ENCODE data around the gene ACY1.

ACY1 gene

DNA sequence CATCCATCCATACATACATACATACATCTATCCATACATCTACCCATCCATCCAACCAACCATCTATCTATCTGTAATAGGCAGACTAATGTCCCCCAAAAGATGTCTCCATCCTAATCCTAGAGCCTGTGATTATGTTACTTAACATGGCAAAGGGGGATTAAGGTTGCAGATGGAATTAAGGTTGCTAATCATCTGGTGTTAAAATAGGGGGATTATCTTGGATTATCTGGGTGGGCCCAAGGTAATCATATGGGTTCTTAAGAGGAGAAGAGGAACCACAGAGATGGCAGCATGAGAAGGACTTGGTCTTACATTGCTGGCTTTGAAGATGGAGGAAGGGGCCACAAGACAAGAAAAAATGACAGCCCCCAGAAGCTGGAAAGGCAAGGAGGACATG is 27.1 kb downstream of the ACY1 start:
- DNase-seq: no peak

DNA sequence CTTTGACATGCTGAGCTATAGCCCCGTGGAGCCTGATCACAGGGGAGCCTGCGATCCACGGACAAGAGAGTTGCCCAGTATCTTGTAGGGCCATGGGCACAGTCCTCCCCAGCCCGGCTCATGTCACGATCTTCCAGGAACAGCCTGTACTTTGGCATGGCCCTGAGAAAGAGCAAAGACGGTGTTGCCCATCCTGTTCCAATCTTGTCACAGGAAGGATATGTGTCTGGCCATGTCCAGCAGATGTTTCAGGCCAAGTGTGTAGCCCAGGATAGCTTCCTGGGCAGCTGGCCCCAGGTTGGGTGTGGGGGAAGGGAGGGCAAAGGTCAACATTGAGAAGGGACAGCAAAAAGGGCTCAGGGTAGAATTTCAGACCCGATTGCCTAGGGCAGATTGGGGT is 29.4 kb downstream of the ACY1 start:
- no peak for DNase-seq

GRCh38 chr3:52013802-52014598 is 30.7 kb downstream of the ACY1 start:
- no peak for DNase-seq

DNA sequence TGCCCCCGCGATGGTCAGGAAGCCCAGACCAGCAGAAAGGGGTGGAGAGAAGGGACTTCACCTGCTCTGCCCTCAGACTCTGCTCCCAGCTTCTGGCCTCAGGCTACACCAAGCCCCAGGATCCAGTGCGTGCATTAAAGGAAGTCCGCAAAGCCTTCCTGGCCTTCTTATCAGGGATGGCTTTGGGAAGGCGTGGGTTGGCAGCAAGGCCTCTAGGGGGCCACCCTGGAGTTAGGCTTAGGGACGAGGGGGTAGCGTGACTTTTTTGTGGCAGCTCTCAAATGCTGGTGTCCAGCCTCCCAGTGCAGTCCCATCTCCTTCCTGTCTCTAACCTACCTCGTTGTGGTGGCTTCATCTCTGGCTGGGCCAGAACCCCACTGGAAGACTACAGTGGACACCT is 31.3 kb downstream of the ACY1 start:
- no peak for DNase-seq

DNA sequence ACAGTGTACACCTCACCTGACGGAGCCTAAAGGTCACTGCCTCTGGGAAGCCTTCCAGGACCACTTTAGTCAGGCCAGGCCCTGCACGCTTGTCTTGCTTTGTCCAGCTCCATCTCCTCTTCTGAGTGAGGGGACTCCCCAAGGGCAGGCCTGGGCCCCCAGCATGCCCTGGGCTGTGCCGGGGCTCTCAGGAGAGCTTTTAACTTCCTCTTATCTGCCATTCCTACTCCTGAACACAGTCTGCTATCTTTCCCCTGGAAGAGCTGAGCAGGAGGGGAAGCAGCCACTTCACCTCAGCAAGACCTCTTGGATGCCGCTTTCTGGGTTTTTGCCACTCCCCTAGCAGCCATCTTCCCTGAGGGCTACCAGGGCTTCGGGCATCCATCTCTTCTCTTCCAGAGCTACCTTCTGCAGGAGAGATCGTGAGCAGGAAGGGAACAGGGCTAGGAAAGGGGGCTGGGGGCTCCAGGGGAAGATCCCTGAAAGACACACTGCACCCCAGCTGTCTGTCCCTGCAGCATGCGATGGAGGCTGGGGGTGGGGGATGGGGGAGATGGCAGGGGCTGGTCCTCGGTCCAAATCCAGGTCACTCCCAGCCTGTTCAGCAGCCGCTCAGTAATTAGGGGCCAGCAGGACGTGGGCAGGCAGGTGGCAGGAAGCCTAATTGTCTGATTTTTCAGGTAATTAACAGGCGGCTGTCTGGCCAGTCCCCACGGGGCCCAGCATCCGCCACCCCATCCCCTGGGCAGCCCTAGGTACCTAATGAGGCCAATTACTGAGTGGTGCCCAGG is 32.3 kb downstream of the ACY1 start:
- no peak for DNase-seq

DNA sequence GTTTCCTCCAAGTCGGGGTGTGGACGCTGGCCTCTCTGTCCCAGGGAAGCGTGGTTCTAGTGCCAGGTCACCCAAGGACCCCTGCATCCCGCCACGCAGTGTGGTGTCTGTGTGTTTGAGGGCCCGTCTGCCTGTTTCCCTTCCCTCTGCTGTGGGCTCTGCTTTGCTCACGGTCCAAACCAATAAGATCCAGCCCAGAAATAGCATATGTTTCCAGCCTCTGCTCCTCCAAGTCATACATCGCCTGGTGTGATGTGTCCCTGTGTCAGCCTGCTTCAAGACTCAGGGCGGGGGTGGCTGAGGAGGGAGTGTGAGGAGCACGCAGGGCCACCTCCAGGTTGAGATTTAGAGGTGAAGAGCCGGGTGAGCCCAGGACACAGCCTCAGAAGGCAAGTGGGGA is 34.3 kb downstream of the ACY1 start:
- DNase-seq: no peak

- DNase-seq: no peak
Observed at GRCh38 chr3:52018319-52019000, 35.1 kb downstream of the ACY1 start.

- no peak for DNase-seq
Observed at GRCh38 chr3:52019352-52020080, 36.2 kb downstream of the ACY1 start.

DNA sequence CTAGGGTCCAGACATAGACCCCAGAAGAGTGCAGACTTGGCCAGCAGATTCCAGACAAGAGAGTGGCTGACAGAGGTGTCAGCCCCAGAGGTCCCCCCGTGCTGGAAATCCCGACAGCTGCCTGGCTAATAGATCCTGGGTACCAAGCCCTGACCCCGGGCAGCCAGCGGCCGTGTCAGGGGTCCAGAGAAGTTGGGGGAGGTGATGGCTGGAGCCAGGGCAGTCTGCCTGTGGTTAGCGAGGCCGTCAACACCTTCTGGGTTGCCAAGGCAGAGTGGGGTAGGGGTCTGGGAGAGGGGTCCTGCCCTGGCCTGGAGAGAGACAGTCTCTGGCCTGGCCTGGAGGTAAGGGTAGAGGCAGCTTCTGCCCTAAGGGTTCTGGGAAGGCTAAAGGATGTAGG is 37.5 kb downstream of the ACY1 start:
- no peak for DNase-seq

GRCh38 chr3:52021489-52022268 is 38.3 kb downstream of the ACY1 start:
- DNase-seq: no peak

DNA sequence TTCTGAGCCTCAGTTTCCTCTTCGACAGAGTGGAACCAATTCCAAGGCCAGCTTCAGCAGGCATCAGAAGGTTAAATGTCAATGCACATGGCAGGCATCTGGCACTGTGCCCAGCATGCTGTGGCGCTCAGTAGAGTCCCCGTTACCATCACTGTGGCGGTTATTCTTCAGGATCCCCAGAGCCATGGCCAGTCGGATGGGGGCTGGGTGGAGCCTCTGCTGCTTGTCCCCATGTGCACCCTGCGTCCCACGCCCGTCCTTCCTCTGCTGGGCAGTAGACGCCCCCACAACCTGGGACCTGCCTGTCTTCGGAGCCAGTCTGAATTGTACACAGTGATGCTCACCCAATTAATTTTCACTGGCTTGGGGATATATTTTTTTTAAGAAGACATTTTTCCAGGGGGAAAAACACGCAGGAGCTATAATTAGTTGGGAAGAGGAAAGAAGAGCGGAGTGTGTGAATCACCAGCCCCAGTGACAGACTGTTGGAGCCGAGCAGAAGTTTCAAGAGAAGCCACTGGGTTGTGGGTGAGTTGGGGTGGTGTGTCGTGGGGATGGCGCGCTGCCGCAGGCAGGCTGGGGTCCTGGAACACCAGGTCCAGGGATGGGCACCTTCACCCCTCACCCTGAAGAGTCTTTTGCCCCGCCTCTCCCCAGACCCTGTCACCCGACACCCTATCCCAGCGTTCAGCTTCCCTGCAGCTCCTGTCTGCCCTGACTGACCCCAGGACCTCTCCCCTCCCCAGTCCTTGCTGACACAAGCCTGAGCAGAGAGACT is 39.2 kb downstream of the ACY1 start:
- no peak for DNase-seq

DNA sequence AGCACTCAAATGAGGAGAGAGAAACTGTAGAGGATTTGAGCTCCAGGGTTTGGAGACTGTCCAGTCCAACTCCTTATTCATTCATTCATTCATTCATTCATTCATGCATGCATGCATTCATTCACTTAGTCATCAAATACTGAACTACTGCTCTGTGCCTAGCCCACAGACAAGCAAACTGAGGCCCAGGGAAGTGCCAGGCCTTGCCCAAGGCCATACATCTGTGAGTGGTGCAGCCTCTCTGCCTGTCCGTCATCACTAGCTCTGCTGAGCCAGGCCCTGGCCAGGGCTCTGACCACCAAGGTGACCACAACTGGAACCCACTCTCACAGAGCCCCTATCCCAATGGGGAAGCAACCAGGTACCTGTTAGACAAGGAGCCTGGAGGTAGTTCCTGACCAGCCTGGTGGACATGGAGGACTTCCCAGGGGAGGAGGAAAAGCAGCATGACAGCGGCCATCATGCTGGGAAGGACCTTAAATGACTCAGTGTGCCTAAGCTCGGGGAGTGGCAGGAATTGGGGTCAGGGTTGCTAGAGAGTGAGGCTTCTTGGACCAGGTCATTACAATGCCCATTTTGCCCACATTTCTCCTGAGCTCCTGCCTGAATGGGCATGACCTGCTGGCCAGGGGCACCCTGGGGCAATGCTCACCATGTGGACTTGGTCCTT is 39.9 kb downstream of the ACY1 start:
- DNase-seq: no peak

DNA sequence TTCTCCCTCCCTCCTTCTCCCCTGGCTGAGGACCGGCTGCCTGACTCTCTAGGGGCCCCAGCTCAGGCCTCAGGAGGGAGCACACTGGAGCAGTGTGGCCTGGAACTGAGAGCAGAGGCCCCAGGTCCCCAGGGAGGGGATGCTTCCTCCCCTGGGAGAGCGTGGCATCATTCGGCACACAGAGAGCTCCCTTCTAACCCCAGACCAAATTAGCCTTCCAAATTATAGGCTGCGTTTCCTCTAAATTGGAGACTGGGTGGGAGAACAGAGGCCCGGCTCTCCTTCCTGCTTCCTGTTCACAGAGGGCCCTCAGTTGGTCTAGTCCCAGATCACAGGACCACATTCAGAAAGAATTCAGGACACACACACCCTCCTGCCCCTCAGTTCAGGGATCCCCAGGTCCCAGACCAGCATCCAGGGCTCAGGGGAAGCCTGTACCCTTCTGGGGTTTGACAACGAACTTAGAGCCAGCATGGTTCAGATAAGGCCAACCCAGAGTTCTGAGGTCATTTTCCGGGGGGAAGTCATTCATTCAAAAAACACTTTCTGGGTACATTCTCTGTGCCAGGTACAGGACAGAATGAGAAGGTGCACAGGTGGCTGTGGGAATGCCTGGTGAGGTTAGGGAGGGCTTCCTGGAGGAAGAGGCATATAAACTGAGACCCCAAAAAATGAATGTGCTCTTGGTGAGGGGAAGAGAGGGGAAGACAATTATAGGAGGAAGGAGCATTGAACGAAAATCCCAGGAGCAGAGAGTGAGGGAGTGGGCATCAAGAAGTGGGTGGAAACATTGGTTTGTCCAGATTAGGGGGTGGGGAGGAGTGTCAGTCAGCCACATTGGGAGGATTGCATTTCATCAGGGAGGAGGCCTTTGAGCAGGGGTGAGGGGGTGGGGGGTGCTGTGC is 40.8 kb downstream of the ACY1 start:
- no peak for DNase-seq

GRCh38 chr3:52024765-52025452 is 41.6 kb downstream of the ACY1 start:
- DNase-seq: no peak

DNA sequence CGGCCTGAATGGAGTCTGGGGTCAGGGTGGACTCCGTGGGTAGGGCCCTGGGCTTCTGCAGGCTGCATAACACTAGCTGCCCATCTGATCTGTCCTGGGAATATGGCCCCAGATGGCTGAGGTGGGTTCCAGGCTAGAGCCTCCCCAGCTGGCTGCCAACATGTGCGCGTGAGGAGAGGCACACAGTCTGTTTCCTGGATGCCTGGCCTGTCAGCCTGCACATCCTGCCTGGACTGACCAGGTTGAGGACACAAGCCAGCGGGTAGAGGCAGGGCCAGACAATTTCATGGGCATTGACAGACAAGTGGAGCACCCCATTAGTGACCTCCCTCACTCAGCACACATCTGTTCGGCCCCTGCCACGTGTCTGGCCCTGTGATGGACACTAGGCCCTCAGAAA is 42.1 kb downstream of the ACY1 start:
- no peak for DNase-seq

GRCh38 chr3:52026041-52026440 is 42.7 kb downstream of the ACY1 start:
- DNase-seq: no peak

GRCh38 chr3:52028572-52028971 is 45.2 kb downstream of the ACY1 start:
- DNase-seq: no peak

GRCh38 chr3:52029053-52029452 is 45.7 kb downstream of the ACY1 start:
- DNase-seq: no peak

DNA sequence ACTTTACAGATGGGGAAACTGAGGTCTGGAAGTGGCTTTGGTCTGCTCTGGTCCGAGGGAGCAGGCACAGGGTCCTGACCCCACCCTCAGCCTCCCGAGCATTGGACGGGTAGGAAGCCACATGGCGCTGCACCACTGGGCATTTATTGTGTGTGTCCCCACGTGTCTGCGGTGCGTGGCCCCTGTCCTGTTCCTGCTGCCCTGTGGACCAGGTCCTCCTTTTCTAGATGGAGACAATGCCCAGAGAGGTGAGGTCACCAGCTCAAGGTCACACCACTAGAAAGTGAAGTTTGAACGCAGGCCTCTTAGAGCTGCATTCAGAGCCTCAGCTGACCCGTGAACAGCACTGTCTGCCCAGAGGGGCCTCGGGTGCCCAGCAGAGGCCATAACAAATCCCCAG is 46.2 kb downstream of the ACY1 start:
- DNase-seq: no peak

Measured in activated effector memory CD4-positive, alpha-beta T cell treated with Interleukin-2 at 50 U/mL for 16 hours (primary cell).